GM18520 (cell line): ENCODE results near the gene ANK3.
A peak's percentile ranks its signal among the peaks of the same experiment; 100 is the strongest.

Experiments
- ATAC-seq: cut with Tn5 transposase; IDR thresholded peaks from one replicate; pipeline ENCODE4 v1.9.1; 2021; ENCODE audit not compliant: unreplicated experiment

The ANK3 gene

GRCh38 chr10:60237977-60238758 lies 151.5 kb downstream of the ANK3 start:
- ATAC-seq, result peak; percentile 36

GRCh38 chr10:60236869-60237524 lies 152.7 kb downstream of the ANK3 start:
- peak; percentile 99 for ATAC-seq

GRCh38 chr10:60235001-60235400 lies 154.7 kb downstream of the ANK3 start:
- ATAC-seq, result no peak

GRCh38 chr10:60234551-60234950 lies 155.1 kb downstream of the ANK3 start:
- ATAC-seq, result no peak

- no peak for ATAC-seq
Observed at GRCh38 chr10:60230892-60231291, 158.8 kb downstream of the ANK3 start.

- no peak for ATAC-seq
Observed at GRCh38 chr10:60224066-60224705, 165.5 kb downstream of the ANK3 start.

- ATAC-seq, result no peak
Observed at GRCh38 chr10:60222047-60222446, 167.6 kb downstream of the ANK3 start.

GRCh38 chr10:60212195-60212594 lies 177.5 kb downstream of the ANK3 start:
- ATAC-seq, result no peak

- no peak for ATAC-seq
Observed at GRCh38 chr10:60209874-60210570, 179.7 kb downstream of the ANK3 start.

- ATAC-seq, result no peak
Observed at GRCh38 chr10:60208676-60209269, 180.9 kb downstream of the ANK3 start.

GRCh38 chr10:60207894-60208293 lies 181.8 kb downstream of the ANK3 start:
- ATAC-seq, result no peak

- no peak for ATAC-seq
Observed at GRCh38 chr10:60206735-60207134, 182.9 kb downstream of the ANK3 start.

GRCh38 chr10:60205741-60206140 lies 183.9 kb downstream of the ANK3 start:
- no peak for ATAC-seq

GRCh38 chr10:60203993-60204618 lies 185.6 kb downstream of the ANK3 start:
- ATAC-seq, result no peak

- no peak for ATAC-seq
Observed at GRCh38 chr10:60200682-60201053, 189.0 kb downstream of the ANK3 start.

- ATAC-seq, result no peak
Observed at GRCh38 chr10:60200012-60200681, 189.5 kb downstream of the ANK3 start.

GRCh38 chr10:60197206-60197605 lies 192.5 kb downstream of the ANK3 start:
- ATAC-seq, result no peak

- ATAC-seq, result no peak
Observed at GRCh38 chr10:60194421-60194820, 195.3 kb downstream of the ANK3 start.

- ATAC-seq, result no peak
Observed at GRCh38 chr10:60192946-60193345, 196.7 kb downstream of the ANK3 start.

- ATAC-seq, result no peak
Observed at GRCh38 chr10:60189861-60190475, 199.7 kb downstream of the ANK3 start.
